Measurements from ENCODE around the gene OR13C8.
"Not testable (repeated sequence)": the region's sequence is repeated elsewhere in the genome, so short reads cannot be mapped to it uniquely, and the experiment has no call there.

OR13C8 gene, protein sequence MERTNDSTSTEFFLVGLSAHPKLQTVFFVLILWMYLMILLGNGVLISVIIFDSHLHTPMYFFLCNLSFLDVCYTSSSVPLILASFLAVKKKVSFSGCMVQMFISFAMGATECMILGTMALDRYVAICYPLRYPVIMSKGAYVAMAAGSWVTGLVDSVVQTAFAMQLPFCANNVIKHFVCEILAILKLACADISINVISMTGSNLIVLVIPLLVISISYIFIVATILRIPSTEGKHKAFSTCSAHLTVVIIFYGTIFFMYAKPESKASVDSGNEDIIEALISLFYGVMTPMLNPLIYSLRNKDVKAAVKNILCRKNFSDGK

DNA sequence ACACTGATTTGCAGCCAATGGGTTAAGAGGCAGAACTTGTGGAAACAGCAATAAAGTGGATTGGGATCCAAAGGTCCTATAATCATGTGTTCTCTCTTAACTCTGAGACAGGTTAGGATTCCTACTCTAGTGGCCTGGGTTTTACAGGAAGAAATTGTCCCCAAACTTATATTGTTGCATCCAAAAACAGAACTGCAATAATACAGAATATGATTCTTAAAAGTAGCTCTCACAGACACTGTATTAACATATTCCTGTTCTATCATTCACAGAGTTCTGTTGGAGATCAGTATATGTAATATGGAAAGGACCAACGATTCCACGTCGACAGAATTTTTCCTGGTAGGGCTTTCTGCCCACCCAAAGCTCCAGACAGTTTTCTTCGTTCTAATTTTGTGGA lies at the start of gene OR13C8:
Gene OR13C8 (plus strand): TSS at position 301 of the 400 bp plus-strand sequence. CDS start 0 bp downstream, at position 301.
- no peak for DNase-seq

DNA sequence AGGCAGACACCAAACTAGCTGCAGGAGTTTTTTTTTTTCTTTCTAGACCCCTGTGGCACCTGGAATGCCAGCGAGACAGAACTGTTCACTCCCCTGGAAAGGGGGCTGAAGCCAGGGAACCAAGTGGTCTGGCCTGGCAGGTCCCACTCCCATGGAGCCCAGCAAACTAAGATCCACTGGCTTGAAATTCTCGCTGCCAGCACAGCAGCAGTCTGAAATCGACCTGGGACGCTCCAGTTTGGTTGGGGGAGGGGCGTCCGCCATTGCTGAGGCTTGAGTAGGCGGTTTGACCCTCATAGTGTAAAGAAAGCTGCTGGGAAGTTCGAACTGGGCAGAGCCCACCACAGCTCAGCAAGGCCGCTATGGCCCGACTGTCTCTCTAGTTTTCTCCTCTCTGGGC lies 48.7 kb upstream of the OR13C8 start:
- not testable (repeated sequence) for DNase-seq

DNA sequence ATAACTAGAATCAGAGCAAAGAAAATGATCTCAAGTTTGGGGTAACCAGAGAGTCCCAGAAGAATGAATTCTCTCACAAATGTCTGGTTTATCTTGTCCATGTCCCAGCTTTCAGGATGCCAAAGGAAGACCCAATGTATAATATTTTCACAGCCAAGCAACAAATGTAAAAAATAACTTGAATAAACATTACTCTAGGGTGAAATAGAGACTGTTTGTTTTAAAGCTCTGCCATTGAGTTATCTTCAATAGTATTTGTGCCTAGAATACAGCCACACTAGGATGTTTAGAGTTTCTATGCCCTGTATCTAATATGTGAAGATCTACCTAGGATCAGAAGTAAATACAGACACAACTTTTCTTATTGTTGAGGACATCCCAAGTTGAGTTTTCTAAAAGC lies 41.9 kb upstream of the OR13C8 start, which contains the start of gene OR13C4:
Gene OR13C4 (minus strand): TSS at position 101 of the 400 bp plus-strand sequence. CDS start 0 bp downstream, at position 101.
- no peak for DNase-seq

DNA sequence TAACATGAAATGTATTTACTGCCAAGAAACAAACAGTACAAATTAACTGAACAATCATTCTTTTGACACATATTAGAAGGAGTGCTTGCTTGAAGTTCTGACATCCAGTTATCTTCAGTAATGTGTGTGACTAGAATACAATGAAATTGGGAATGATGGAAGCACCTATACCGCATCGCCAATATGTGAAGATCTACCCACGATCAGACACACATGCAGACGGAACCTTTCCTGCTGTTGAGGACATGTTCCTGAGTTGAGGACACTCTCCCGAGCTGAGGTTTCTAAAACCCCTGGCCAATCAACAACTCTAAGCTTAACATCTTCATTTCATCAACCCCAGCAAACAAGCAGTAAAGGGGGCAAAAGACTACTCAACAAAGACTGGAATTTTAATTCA lies 32.2 kb upstream of the OR13C8 start, which contains the start of gene OR13C3:
Gene OR13C3 (minus strand): TSS at position 101 of the 400 bp plus-strand sequence. CDS start 133 bp downstream, outside the sequence.
- no peak for DNase-seq

DNA sequence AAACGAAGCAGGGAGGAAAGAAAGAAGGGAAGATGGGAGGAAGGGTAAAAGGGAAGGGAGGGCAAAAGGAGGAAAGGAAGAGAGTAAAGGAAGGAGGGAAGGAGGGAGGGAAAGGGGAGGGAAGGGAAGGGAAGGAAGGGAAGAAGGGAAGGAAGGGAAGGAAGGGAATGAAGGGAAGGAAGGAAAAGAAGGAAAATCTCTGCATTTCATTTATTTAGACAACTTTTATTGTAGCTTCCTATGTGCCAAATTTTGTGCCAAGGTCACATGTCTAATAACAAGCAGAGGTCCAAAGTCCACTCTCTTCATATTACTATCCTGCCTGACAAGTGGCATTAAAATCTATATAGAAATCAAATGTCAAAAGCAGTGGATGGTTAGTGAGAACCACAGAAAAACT lies 29.7 kb upstream of the OR13C8 start:
- no peak for DNase-seq

DNA sequence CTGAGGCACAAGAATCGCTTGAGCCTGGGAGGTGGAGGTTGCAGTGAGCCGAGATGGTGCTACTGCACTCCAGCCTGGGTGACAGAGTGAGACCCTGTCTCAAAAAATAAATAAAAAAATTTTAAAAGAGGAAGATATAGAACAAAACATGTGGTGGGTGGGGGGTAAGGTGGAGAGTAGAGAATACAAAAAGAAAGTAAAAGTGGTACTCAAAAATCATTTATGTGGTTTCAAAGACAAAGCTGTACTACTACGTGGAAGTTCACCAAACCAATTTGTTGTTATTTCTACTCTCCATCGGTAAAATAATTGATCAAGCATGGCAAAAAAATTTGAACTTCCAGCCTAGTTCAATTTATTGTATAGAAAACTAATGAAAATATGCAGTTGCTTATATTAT lies 24.3 kb upstream of the OR13C8 start:
- DNase-seq: no peak

DNA sequence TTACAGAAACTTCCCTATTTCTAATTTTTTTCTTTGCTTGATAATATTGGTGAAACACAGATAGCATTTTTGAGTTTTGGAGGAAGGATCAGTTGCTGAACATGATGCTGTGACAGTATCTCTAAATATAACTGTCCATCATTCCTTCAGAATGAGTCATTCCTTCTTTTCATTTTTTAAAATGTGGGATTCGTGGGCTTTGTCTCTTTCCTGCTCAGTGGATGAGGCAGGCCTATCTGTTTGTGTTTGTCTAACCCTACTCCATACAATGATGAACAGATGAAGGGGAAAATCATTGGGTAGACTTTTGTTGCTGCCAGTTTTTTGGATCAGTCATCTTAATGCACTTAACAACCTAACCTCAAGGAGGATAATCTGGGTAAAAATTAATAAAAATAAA lies 15.7 kb upstream of the OR13C8 start:
- DNase-seq: no peak

DNA sequence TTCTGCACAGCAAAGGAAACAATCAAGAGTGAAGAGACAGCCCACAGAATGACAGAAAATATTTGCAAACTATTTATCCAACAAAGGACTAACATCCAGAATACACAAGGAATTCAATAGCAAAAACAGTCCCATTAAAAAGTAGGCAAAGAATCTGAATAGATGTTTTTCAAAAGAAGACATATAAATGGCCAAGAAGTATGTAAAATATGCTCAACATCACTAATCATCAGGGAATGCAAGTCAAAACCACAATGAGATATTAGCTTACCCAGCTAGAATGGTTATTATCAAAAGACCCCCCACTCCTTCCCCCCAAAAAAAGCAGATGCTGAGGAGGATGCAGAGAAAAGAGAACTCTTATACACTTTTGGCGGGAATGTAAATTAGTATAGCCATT lies 13.4 kb upstream of the OR13C8 start:
- no peak for DNase-seq

DNA sequence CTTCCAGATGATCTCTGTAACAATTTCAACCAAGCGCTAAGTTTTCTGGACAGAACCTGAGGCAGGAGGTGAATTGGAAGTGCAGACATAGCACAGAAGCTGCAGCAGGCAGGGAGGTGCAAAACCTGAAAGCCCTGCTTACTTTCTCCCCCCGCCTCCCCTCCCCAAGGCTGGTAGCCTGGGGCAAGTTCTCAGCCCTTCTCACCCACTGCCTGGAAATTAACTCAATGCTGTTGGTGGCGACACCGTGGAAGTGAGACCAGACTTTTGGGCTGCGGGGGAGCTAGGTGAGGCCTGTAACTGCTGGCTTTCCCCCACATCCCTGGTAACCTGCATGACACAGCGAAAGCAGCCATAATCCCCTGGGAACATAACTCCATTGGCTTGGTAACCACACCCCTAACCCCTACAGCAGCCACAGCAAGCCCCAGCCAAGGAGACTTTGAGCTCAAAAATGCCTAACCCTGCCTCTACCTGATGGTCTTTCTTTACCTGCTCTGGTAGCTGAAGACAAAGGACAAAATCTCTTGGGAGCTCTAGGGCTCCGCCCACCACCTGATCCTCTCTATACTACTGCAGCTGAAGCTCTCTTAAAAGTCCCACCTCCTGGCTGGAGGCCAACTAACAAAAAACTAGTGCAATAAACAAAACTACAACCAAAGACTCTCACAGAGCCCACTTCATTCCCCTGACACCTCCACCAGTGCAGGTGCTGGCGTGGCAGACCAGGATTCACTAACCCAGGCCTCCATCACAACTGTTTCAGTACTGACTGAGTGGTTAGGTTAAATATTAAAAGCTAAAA lies 11.9 kb upstream of the OR13C8 start:
- DNase-seq: no peak

DNA sequence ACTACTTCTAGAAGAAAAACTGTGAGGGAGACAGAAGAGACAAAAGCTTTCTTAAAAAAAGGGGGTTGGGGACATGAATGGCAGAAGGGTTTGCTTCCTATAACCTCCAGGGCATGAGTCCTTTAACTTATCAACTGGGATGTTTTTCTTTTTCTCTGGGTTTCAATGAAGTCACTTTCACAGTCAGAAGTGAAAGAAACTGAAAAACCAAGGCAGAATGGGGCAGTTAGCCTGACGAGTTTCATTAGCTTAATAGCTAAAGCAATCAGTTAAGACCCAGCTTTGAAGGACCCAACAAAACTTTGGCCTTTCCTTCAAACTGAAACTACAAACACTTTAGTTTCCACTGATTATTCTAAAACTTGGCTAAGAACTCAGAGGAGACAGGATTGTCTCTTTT lies 4.6 kb upstream of the OR13C8 start:
- no peak for DNase-seq

DNA sequence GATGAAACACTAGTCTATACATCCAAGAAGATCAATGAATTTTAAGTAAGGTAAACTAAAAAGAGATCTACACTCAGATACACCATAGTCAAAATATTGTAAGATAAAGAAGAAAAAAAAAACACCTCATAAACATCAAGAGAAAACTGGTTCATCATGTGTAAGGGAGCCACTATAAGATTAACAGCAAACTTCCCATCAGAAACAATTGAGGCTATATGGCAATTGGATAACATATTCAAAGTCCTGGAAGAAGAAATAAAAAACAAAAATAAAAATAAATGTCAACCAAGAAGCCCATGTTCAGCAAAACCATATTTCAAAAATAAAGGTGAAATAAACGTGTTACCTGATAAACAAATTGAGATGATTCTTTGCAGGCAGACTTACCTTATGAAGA lies 3.6 kb downstream of the OR13C8 start:
- DNase-seq: no peak

DNA sequence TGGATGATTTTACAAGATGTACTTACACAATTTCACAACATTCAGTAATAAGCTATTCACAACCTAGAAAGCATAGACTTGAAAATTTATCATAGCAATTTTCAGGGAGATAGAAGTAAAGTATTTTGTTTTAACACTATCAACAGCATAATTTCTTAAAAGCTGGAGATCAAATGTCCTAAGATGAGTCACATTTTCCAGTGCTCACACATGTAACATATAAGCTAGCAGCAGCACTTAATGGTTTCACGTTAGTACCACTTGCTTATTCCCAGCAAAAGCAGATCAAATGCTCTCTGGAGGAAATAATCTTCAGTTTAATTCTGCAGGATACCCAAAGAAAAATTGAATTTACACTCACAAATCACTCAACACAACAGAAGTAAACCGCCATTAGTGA lies 6.5 kb downstream of the OR13C8 start:
- no peak for DNase-seq

DNA sequence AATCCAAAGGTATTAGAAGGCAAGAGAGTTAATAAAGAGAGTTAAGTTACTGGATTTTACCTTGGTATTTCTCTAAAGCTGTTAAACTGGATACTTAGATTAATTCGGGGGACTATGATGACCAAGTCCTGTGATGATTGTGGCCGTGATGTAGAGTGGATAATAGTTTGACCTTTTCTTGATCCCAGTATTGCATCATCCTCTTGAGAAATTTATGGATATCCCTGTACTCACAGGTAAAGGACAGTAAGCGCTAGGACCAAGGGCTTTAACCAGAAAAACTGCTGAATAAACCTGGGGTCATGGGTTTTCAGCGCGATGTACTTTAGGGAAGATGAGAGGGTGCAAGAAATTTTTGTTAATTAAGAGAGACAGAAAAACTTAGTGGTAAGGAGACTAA lies 8.3 kb downstream of the OR13C8 start:
- no peak for DNase-seq

DNA sequence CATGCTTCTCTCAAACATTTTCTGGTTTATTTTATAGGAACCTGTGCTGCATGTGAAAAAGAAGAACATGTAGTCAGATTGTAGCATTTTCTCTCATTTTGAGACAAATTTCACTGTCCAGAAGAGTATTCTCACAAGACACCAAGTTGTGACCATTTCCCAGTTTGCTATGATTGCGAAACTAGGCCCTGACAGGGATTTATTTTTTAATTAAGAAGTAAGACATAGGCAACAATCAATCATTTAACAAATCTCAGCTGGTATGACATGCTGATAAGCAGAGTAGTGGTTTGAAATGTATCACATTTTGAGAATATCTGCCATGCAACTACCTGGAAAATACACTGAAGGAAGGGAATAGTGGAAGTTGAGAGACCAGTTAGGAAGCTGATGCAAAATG lies 11.6 kb downstream of the OR13C8 start:
- no peak for DNase-seq

DNA sequence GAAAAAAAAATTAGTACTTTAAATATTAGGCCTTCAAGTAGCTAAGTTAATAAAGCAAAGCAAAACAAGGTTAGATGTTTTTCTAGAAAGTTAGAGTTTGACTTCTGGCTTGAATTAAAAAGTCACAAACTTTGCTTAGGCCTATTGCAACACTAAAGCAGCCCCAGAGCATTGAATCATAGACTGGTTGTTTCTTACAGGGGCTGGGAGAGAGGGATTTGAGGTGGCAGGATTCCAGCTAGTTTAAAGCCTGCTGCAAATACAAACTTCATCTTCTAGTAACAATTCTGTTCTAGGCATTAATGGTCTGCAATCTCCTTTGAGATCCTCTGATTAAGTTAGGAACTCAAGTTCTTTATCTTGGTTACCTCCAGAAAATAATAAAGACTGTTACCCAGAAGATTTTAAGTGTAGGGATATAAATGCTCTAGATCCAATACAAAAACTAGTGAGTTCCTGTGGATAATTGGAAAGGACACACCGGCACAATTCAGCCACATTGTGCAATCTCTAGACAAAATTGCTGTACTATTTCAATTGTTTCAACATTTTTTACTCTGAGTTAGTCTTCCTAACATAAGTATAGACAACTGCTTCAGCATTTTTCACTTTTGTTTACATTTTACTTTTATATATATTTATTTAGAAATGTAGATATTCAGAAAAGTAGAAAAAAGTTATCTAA lies 17.7 kb downstream of the OR13C8 start:
- DNase-seq: no peak

DNA sequence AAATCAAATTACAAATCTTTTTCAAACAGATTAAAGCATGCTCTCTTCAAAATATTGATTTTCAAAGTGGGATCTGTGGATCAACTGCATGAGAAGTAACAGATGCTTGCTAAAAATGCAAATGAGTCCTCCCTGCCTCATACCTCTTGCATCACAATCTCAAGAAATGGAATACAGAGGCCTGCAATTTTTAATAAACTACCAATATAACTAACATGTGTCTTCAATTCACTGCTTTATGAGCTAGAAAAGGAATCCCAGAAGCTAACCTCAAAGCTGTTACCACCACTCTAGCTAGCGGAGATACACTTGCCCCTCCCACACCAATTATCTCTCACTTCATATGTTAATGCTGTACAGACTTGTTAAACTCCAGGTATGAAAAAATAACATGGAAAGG lies 20.7 kb downstream of the OR13C8 start:
- DNase-seq: no peak

DNA sequence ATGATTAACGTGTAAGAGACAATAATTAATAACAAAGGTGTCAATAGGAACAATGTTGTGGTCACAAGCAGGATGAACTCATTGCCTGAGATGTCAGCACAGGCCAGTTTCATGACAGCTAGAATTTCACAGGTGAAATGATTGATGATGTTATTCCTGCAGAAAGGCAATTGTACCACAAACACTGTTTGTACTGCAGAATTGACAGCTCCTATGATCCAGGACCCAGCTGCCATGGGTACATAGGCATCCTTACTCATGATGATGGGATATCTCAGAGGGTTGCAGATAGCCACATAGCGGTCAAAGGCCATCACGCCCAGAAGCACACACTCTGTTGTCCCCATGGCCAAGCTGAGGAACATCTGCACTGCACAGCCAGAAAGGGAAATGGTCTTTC lies 29.8 kb downstream of the OR13C8 start:
- DNase-seq: not testable (repeated sequence)

DNA sequence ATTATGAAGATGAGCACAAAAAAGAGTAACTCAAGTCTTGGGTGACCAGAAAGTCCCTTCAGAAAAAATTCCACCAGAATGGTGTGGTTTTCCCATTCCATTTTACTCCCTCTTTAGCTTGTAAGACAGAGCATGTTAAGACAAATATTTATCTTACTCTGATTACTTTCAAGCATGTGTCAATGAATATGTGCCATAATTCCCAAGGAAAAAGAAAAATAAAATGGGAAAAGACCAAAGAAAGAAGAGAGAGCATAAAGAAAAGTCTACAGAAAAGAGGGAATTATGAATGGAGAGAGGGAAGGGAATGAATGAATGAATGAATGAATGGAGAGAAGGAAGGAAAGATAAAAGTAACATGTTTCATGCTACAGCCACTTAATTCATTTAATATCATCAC lies 30.3 kb downstream of the OR13C8 start, which contains the start of gene OR13C5:
Gene OR13C5 (minus strand): TSS at position 101 of the 400 bp plus-strand sequence. CDS start 0 bp downstream, at position 101.
- DNase-seq: not testable (repeated sequence)

DNA sequence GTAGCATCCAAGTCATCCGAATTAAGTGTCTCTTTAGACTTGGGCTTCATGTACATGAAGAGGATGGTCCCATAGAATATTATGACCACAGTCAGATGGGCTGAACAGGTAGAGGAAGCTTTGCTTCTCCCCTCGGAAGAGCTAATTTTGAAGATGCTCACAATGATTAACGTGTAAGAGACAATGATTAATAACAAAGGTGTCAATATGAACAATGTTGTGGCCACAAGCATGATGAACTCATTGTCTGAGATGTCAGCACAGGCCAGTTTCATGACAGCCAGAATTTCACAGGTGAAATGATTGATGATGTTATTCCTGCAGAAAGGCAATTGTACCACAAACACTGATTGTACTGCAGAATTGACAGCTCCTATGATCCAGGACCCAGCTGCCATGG lies 35.8 kb downstream of the OR13C8 start:
- no peak for DNase-seq

DNA sequence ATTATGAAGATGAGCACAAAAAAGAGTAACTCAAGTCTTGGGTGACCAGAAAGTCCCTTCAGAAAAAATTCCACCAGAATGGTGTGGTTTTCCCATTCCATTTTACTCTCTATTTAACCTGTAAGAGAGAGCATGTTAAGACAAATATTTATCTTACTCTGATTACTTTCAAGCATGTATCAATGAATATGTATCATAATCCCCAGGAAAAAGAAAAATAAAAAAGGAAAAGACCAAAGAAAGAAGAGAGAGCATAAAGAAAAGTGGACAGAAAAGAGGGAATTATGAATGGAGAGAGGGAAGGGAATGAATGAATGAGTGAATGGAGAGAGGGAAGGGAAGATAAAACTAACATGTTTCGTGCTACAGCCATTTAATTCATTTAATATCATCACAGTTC lies 36.6 kb downstream of the OR13C8 start, which contains the start of gene OR13C2:
Gene OR13C2 (minus strand): TSS at position 101 of the 400 bp plus-strand sequence. CDS start 0 bp downstream, at position 101.
- DNase-seq: not testable (repeated sequence)

DNA sequence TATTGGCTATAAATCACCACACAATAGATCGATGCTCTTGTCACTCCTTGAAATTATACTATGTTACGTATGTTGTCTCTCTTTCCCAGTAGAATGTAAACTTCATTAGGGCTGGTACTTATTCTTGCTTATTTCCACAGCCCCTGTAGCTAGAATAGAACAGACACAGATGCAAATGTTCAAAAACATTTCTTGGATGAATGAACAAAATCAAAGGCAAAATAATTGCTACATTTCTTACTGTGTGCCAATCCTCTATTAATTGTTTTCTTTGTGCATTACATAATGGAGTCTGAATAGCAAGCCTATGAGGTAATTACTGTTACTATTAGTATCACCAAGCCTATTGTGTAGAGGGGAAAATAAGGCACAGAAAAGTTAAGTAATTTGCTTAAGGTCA lies 37.2 kb downstream of the OR13C8 start:
- DNase-seq: no peak

DNA sequence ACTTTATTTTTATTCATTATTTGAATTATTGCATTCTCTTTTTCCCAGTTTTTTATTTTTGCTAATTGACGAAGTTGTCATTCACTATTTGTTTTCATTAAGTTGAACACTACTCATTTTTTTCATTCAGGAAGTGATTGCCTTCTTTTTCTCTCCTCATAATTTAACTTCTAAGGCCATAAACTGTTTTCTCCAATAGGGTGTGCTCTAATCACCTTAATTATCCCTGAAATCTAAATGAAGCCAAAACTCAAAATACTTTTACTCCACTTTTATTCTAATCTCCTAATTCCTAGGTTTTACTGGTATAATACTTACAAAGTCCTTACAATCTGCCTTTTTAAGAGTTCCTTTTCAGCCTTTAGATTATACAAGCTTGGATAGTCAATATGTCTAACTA lies 39.4 kb downstream of the OR13C8 start:
- DNase-seq: no peak

DNA sequence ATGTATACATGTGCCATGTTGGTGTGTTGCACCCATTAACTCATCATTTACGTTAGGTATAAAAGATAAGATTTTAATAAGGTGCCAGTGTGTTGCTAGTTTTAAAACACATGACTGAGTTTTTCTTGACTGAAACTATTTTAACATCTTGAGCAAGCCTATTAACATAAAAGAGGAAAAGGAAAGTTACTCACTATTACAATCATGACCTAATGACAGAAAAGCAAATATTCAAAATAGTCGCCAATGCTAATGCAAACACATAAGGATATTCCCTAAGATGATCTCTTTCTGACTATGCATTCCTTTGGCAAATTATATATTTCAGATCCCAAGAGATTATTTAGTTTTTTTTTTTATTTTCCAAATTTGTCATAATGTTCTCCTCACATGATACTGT lies 42.2 kb downstream of the OR13C8 start:
- no peak for DNase-seq
